ENCODE results near the gene COMMD9. TPM values are rescaled to one million over a fixed set of nuclear protein-coding genes. Genes with fewer than 3 reads are reported as not detected.

The COMMD9 gene
- total and polyA plus RNA-seq, 2 of the 8 experiments (the other 6 are each of a cell fraction or from before 2014, with no cell fraction given): 42.5 to 49.1 TPM

DNA sequence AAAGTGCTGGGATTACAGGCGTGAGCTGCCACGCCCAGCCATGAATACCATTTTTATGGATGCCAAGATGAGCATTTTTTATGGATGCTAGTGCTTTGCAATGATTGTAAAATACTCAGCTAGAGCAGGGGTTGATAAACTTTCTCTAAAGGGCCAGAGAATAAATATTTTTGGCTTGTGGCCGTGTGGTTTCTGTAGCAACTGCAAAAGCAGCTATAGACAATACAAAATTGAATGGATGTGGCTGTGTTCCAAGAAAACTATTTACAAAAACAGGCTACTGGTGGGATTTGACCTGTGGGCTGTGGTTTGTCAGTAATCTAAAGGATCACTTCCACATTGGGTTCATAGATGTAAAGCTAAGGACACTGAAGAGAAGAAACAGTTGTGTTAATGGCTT lies 56.0 kb downstream of the COMMD9 start:
- no peaks in the 10 kb centered on the region for H3K79me1 ChIP-seq (ENCODE audit: low read depth, low read length)
- TF ChIP-seq CBX8 (IDR thresholded peaks at IDR 0.05; ENCODE audit: borderline replicate concordance, low read depth, low read length) (no peak), TEAD4 (IDR thresholded peaks at IDR 0.05; ENCODE audit: low read depth, low read length) (no peak), SUZ12 (IDR thresholded peaks at IDR 0.05; ENCODE audit: low read length) (no peak), MAFK (IDR thresholded peaks at IDR 0.05; ENCODE audit: low read depth, low read length) (no peak), RAD21 (IDR thresholded peaks at IDR 0.05 in 1 of 2, conservative IDR thresholded peaks at IDR 0.05 in 1 of 2; ENCODE audit: low read depth in 2 of 2, low read length in 2 of 2) (no peak), SP2 (IDR thresholded peaks at IDR 0.05; ENCODE audit: low read length) (no peak), RNF2 (IDR thresholded peaks at IDR 0.05; ENCODE audit: borderline replicate concordance, low read depth, low read length, missing control alignments, poor library complexity, severe bottlenecking) (no peak), SP1 (IDR thresholded peaks at IDR 0.05; ENCODE audit: low read depth, low read length) (no peak), HDAC6 (IDR thresholded peaks at IDR 0.05; ENCODE audit: low read depth, low read length) (no peak), EGR1 (IDR thresholded peaks at IDR 0.05; ENCODE audit: borderline replicate concordance, low read depth, low read length) (no peak), EP300 (IDR thresholded peaks at IDR 0.05; ENCODE audit: borderline replicate concordance in 1 of 2, low read depth in 2 of 2, low read length in 2 of 2) (no peak)
- 64% methylated on average over 3 of the region's 3 CpGs; no CpG with 5 or more reads in 1 of the 2 experiments for WGBS, 2 experiments (ENCODE audit: extremely low coverage in 1 of 2, insufficient coverage in 1 of 2, insufficient read length in 1 of 2, insufficient replicate concordance in 2 of 2, low coverage in 1 of 2, low lambda C conversion rate in 2 of 2, missing lambda C conversion rate in 1 of 2)
- no peak overlapping the region for H4K5ac ChIP-seq (ENCODE audit: insufficient read length, low read depth, low read length)
- no peak overlapping the region for H3K18ac ChIP-seq (ENCODE audit: extremely low read depth, low read length)
- H3K79me2 ChIP-seq (ENCODE audit: control insufficient read depth in 1 of 2, insufficient read depth in 2 of 2, low read length in 2 of 2): no peaks in the 10 kb centered on the region
- no peaks in the 10 kb centered on the region for H3K23me2 ChIP-seq (ENCODE audit: low read depth, low read length)
- no peaks in the 10 kb centered on the region for H3K4me1 ChIP-seq (replicated peaks in 1 of 4; ENCODE audit: control insufficient read depth in 3 of 4, insufficient read depth in 4 of 4, low read length in 3 of 4)
- DNase-seq (ENCODE audit: low read depth in 1 of 2, low spot score in 2 of 2) (no peak), FAIRE-seq (no peak)
- no peak overlapping the region for H3K27ac ChIP-seq (ENCODE audit: low read depth, low read length)
- no peak overlapping the region for H3K4me3 ChIP-seq (ENCODE audit: extremely low read depth in 1 of 4, insufficient read depth in 2 of 4, low read depth in 3 of 4, low read length in 4 of 4)
- no peak overlapping the region for H3K4ac ChIP-seq (replicated peaks; ENCODE audit: insufficient read length, low read depth, low read length)
- H2AK5ac ChIP-seq (ENCODE audit: low read depth, low read length): no peak overlapping the region
- H2BK5ac ChIP-seq (ENCODE audit: low read depth, low read length): no peak overlapping the region
- H3K9me3 ChIP-seq (ENCODE audit: insufficient read depth in 2 of 2, low read depth in 1 of 2, low read length in 1 of 2): no peaks in the 10 kb centered on the region
- no peak overlapping the region for H2BK15ac ChIP-seq (ENCODE audit: low read length)
- no peaks in the 10 kb centered on the region for H3K27me3 ChIP-seq (replicated peaks in 1 of 4; ENCODE audit: control insufficient read depth in 3 of 4, extremely low read depth in 1 of 4, insufficient read depth in 3 of 4, low read length in 3 of 4)
- H3K4me2 ChIP-seq (ENCODE audit: insufficient read depth in 1 of 2, low read depth in 2 of 2, low read length in 2 of 2): no peak overlapping the region
- H3K56ac ChIP-seq (replicated peaks; ENCODE audit: insufficient read length, low read depth, low read length): no peak overlapping the region
- no peak overlapping the region for H3K23ac ChIP-seq (ENCODE audit: insufficient read length)
- H2AFZ ChIP-seq (ENCODE audit: low read length): no peak overlapping the region
- no peak overlapping the region for H3K14ac ChIP-seq (ENCODE audit: insufficient read length)
- H4K20me1 ChIP-seq (replicated peaks in 1 of 2; ENCODE audit: control insufficient read depth in 1 of 2, insufficient read depth in 2 of 2, low read length in 2 of 2): peaks cover 0 to 3% of the 10 kb centered on the region in 2 experiments
- no peak overlapping the region for H3K9ac ChIP-seq (replicated peaks in 1 of 4; ENCODE audit: extremely low read depth in 1 of 4, low read depth in 3 of 4, low read length in 3 of 4)
- CTCF ChIA-PET (ENCODE audit: partially characterized antibody): interaction anchor here (1.0 kb wide), 1 partner anchor 52 kb away, joined by 3 read pairs; no protein-coding TSS in a partner anchor
- POLR2A ChIA-PET (ENCODE audit: partially characterized antibody): no interaction called here
- no peak overlapping the region for H2BK120ac ChIP-seq (replicated peaks; ENCODE audit: low read depth, low read length)
- no peak overlapping the region for H2BK12ac ChIP-seq (ENCODE audit: low read depth, low read length)
- H4K8ac ChIP-seq (ENCODE audit: extremely low read depth, insufficient read depth, low read length): no peak overlapping the region
- H3K36me3 ChIP-seq (ENCODE audit: control insufficient read depth in 2 of 4, insufficient read depth in 4 of 4, low read length in 3 of 4): peaks cover 0 to 4% (median 0%) of the 10 kb centered on the region in 4 experiments; a peak in 2 of 8 replicates
- H2BK20ac ChIP-seq (ENCODE audit: low read length): no peak overlapping the region
- no peak overlapping the region for H4K91ac ChIP-seq (replicated peaks; ENCODE audit: insufficient read length, low read length)

Data from H1 (cell line).